HCT116 (cell line): ENCODE results near the gene COG5. TPM values are rescaled to one million over a fixed set of nuclear protein-coding genes. Genes with fewer than 3 reads are reported as not detected.

Experiments used
- ATAC-seq: fragments of 200-7000 bp; cut with Tn5 transposase; 2 replicates; pipeline ENCODE4 v1.9.1; 2020; ENCODE audit warnings: mild to moderate bottlenecking, moderate library complexity
- BruUV-seq: library from RNA; stranded (reverse); fragments of 400-500 nt; replicated peaks from 2 replicates; lab custom pipeline; 2021; lab: Mats Ljungman, UMichigan
- CTCF ChIA-PET: fragments of 300-600 bp; sonication (Branson Sonifier 250); formaldehyde crosslinking; loops from one replicate; lab custom pipeline; 2021; ENCODE audit warnings: antibody characterized with exemption; lab: Charles Lee
- POLR2A ChIA-PET: fragments of 300-600, 350-600 bp; sonication (Branson Sonifier 250); formaldehyde crosslinking; loops from one replicate; lab custom pipeline; 2021; ENCODE audit warnings: antibody characterized with exemption; lab: Charles Lee
- RAD21 ChIA-PET, 2 experiments: fragments of 300-600 bp; sonication (Branson Sonifier 250); formaldehyde crosslinking; loops; one replicate each; lab custom pipeline; 2023; ENCODE audit warnings: low total read pairs in 2 of 2; ENCODE audit not compliant: uncharacterized antibody in 2 of 2, unreplicated experiment in 2 of 2, low non-redundant PET in 1 of 2; lab: Charles Lee
- DNase-seq: peaks from one replicate; pipeline ENCODE4 v3.0.0-alpha.2; 2010; ENCODE audit warnings: low read depth, low spot score
- H2AFZ ChIP-seq: fragments of 200-600 bp; shearing (Covaris generic), sonication (generic); 2 replicates; pipeline ENCODE4 v1.6.1; 2017; ENCODE audit warnings: low read depth, mixed run types, mixed read lengths, antibody characterized with exemption, low read length; ENCODE audit not compliant: poor library complexity, severe bottlenecking
- H3K27ac ChIP-seq: 2 replicates; pipeline ENCODE4 v1.5.1; 2012; ENCODE audit warnings: low read depth, low read length
- H3K27me3 ChIP-seq: fragments of 200-600 bp; sonication (generic); 2 replicates; pipeline ENCODE4 v1.6.1; 2016; ENCODE audit warnings: mixed run types, low read length, mixed read lengths; ENCODE audit not compliant: insufficient read depth
- H3K36me3 ChIP-seq, 2 experiments: fragments of 200-500 bp in 1 of 2; fragments of 200-600 bp in 1 of 2; sonication (Bioruptor generic) in 1 of 2; sonication (generic) in 1 of 2; 2 replicates each; pipeline versions ENCODE4 v1.5.1 to v1.6.1; 2014 to 2016; ENCODE audit warnings: low read length in 2 of 2, inconsistent platforms in 1 of 2, mixed read lengths in 1 of 2, mixed run types in 1 of 2; ENCODE audit not compliant: insufficient read depth in 2 of 2, control insufficient read depth in 1 of 2
- H3K4me1 ChIP-seq, 2 experiments: fragments of 200-600 bp in 1 of 2; sonication (generic) in 1 of 2; 2 replicates each; pipeline versions ENCODE4 v1.5.1 to v1.6.1; 2012 to 2017; ENCODE audit warnings: low read length in 2 of 2, inconsistent platforms in 1 of 2, mild to moderate bottlenecking in 1 of 2, mixed read lengths in 1 of 2, mixed run types in 1 of 2, moderate library complexity in 1 of 2; ENCODE audit not compliant: insufficient read depth in 2 of 2, control insufficient read depth in 1 of 2
- H3K4me2 ChIP-seq: fragments of 200-600 bp; sonication (generic); 2 replicates; pipeline ENCODE4 v1.6.1; 2017; ENCODE audit warnings: mixed run types, low read length, mixed read lengths
- H3K4me3 ChIP-seq, 2 experiments: fragments of 200-600 bp in 1 of 2; sonication (generic) in 1 of 2; replicated peaks in 1 of 2; 2 replicates each; pipeline ENCODE4 v1.5.1; 2011 to 2016; ENCODE audit warnings: low read length in 2 of 2, control low read depth in 1 of 2, low read depth in 1 of 2, mild to moderate bottlenecking in 1 of 2, mixed read lengths in 1 of 2, mixed run types in 1 of 2
- H3K79me2 ChIP-seq: fragments of 200-600 bp; sonication (generic); 2 replicates; pipeline ENCODE4 v1.6.1; 2017; ENCODE audit warnings: mild to moderate bottlenecking, mixed run types, low read length, moderate library complexity, mixed read lengths; ENCODE audit not compliant: insufficient read depth
- H3K9ac ChIP-seq: fragments of 200-600 bp; sonication (generic); 2 replicates; pipeline ENCODE4 v1.6.1; 2016; ENCODE audit warnings: low read length, mixed read lengths
- H3K9me2 ChIP-seq: fragments of 200-600 bp; sonication (generic), shearing (Covaris generic); 2 replicates; pipeline ENCODE4 v1.6.1; 2017; ENCODE audit warnings: mixed run types, mild to moderate bottlenecking, moderate library complexity; ENCODE audit not compliant: insufficient read depth
- H3K9me3 ChIP-seq, 2 experiments: fragments of 200-500 bp in 1 of 2; fragments of 200-600 bp in 1 of 2; sonication (Bioruptor generic) in 1 of 2; sonication (generic) in 1 of 2; 2 replicates each; pipeline ENCODE4 v1.6.1; 2014 to 2017; ENCODE audit warnings: low read length in 2 of 2, mixed read lengths in 2 of 2, inconsistent platforms in 1 of 2, low read depth in 1 of 2, mild to moderate bottlenecking in 1 of 2, mixed run types in 1 of 2, moderate library complexity in 1 of 2; ENCODE audit not compliant: control insufficient read depth in 1 of 2, insufficient read depth in 1 of 2
- H4K20me1 ChIP-seq: fragments of 200-600 bp; sonication (generic), shearing (Covaris generic); 2 replicates; pipeline ENCODE4 v1.6.1; 2017; ENCODE audit warnings: mixed run types, mild to moderate bottlenecking, moderate library complexity; ENCODE audit not compliant: insufficient read depth
- CEBPB ChIP-seq: IDR thresholded peaks from 2 replicates; pipeline ENCODE4 v1.6.1; 2012; ENCODE audit warnings: low read depth
- EGR1 ChIP-seq: IDR thresholded peaks from 2 replicates; pipeline ENCODE4 v1.6.1; 2012; ENCODE audit warnings: low read depth
- ELF1 ChIP-seq: IDR thresholded peaks from 2 replicates; pipeline ENCODE4 v1.6.1; 2012; ENCODE audit warnings: low read depth, borderline replicate concordance
- EZH2phosphoT487 ChIP-seq: fragments of 200-600 bp; IDR thresholded peaks from 2 replicates; pipeline ENCODE4 v1.6.1; 2018; ENCODE audit warnings: antibody characterized with exemption, borderline replicate concordance
- POLR2AphosphoS5 ChIP-seq: IDR thresholded peaks from 2 replicates; pipeline ENCODE4 v1.6.1; 2011; ENCODE audit warnings: mild to moderate bottlenecking, low read depth, low read length, moderate library complexity
- RAD21 ChIP-seq: IDR thresholded peaks from 2 replicates; pipeline ENCODE4 v1.6.1; 2012; ENCODE audit warnings: low read depth, mild to moderate bottlenecking
- SRF ChIP-seq: IDR thresholded peaks from 2 replicates; pipeline ENCODE4 v1.6.1; 2012; ENCODE audit warnings: low read depth
- ZFX ChIP-seq: fragments of 450-650 bp; IDR thresholded peaks from 2 replicates; pipeline ENCODE4 v1.6.1; 2017
- ZNF274 ChIP-seq: fragments of 200-500 bp; sonication (Bioruptor generic); IDR thresholded peaks from 2 replicates; pipeline ENCODE4 v1.6.1; 2014; ENCODE audit warnings: mild to moderate bottlenecking, low read depth, low read length, inconsistent platforms
- intact Hi-C: fragments of 100-400 bp; cut with micrococcal nuclease; formaldehyde crosslinking; loops from 2 replicates; pipeline ENCODE4 v1.10.0; 2022
- total RNA-seq: library from RNA; stranded (reverse); gene quantifications from one replicate; pipeline ENCODE4 v1.2.1, GENCODE V29; 2021; ENCODE audit not compliant: unreplicated experiment

Gene COG5
- total RNA-seq, 1 experiment from 2014 or later: 30.7 TPM

DNA sequence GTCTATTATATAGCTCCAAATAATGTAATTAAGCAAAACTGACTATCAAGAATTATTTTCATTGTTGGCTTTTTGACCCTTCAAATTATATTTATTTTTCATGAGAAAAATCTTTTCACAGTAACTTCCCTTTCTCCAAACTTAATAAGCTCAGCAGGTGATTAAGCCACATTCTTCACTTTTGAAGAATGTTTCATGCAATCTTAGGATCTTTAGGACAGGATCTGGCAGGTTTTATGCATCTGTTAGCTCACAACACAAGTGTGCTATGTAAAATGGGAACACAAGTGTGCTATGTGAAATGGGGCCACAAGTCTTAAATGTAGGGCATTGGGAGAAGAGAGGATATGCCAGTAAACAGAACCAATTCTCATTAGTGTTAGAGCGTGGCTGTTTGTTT is 42.6 kb upstream of the COG5 start:
- POLR2A ChIA-PET: no interaction called here
- intact Hi-C loops: no loop called here
- H4K20me1 ChIP-seq: no peaks in the 10 kb centered on the region
- RAD21 ChIA-PET: no interaction called here
- no peak overlapping the region for H3K4me3 ChIP-seq
- no peak overlapping the region for H3K27ac ChIP-seq
- no peak overlapping the region for H3K9ac ChIP-seq
- CTCF ChIA-PET: no interaction called here
- no peak overlapping the region for H2AFZ ChIP-seq
- no peak overlapping the region for H3K4me2 ChIP-seq
- H3K27me3 ChIP-seq: no peaks in the 10 kb centered on the region
- H3K9me3 ChIP-seq: no peaks in the 10 kb centered on the region
- ATAC-seq (no peak), DNase-seq (no peak)
- H3K4me1 ChIP-seq: no peaks in the 10 kb centered on the region
- no peaks in the 10 kb centered on the region for H3K79me2 ChIP-seq
- no TSS peak for BruUV-seq
- H3K9me2 ChIP-seq: no peaks in the 10 kb centered on the region
- no peak for TF ChIP-seq RAD21
- TF ChIP-seq EZH2phosphoT487: no peak
- no peak for TF ChIP-seq ZFX
- TF ChIP-seq SRF: no peak
- TF ChIP-seq ZNF274: no peak
- TF ChIP-seq POLR2AphosphoS5: no peak
- TF ChIP-seq ELF1: no peak
- TF ChIP-seq EGR1: no peak
- no peaks in the 10 kb centered on the region; a peak in 1 of 4 replicates for H3K36me3 ChIP-seq

DNA sequence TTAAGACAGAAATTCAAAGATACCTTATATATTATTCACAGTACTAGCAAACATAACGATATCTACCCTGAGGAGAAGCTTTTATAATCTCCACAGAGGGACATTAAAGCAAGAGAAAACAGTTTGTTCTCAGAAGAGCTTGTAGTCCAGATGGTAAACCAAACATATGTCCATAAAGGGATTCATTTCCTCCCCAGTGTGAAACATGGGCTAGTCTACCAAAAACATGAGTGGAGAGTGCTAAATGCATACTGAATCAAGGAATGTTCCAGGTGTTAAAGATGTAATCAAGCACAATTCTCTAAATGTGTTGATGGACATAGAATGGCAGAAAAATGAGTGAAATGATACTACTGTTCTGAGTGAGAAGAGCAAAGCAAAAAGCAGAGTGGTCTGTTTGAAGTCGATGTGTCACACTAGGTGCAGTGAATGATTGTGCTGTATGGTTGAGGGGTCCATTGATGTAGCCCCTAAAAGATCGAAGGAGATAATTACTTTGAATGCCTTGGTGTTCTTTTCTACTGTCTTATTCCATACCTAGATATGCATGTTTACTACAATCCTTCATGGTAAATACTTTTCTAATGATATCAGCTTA is 41.6 kb upstream of the COG5 start:
- ChIA-PET RAD21 (no interaction called here), POLR2A (no interaction called here)
- Histone ChIP-seq H3K4me2 (no peak overlapping the region), H3K4me3 (no peak overlapping the region), H3K9me3 (no peaks in the 10 kb centered on the region)
- no peak for TF ChIP-seq CEBPB
- TF ChIP-seq, all 23 proteins: peak for 0
- no peak overlapping the region for H3K27ac ChIP-seq
- H3K79me2 ChIP-seq: no peaks in the 10 kb centered on the region
- no peaks in the 10 kb centered on the region for H4K20me1 ChIP-seq
- CTCF ChIA-PET: no interaction called here
- no peak overlapping the region for H3K9ac ChIP-seq
- H3K9me2 ChIP-seq: no peaks in the 10 kb centered on the region
- no peak for ATAC-seq
- no peaks in the 10 kb centered on the region; a peak in 1 of 4 replicates for H3K36me3 ChIP-seq
- no peaks in the 10 kb centered on the region for H3K4me1 ChIP-seq
- intact Hi-C loops: no loop called here
- H3K27me3 ChIP-seq: no peaks in the 10 kb centered on the region
- DNase-seq: no peak
- H2AFZ ChIP-seq: no peak overlapping the region
- no TSS peak for BruUV-seq
